B cell (primary cell): Measurements from ENCODE around the gene GOLGA6L2. TPM values are rescaled to one million over a fixed set of nuclear protein-coding genes. Genes with fewer than 3 reads are reported as not detected.

Experiments used
- ATAC-seq: fragments of 200-7000 bp; cut with Tn5 transposase; one replicate; pipeline ENCODE4 v1.10.0; 2021; ENCODE audit warnings: low read depth, mild to moderate bottlenecking, moderate number of reproducible peaks, moderate library complexity
- CTCF ChIA-PET: fragments of 350-600 bp; sonication (Branson Sonifier 250); formaldehyde crosslinking; loops from one replicate; lab custom pipeline; 2021; ENCODE audit warnings: antibody characterized with exemption, inconsistent platforms; lab: Charles Lee
- POLR2A ChIA-PET: fragments of 350-600 bp; sonication (Branson Sonifier 250); formaldehyde crosslinking; loops from one replicate; lab custom pipeline; 2021; ENCODE audit warnings: antibody characterized with exemption; lab: Charles Lee
- DNase-seq: peaks from one replicate; pipeline ENCODE4 v3.0.0; 2013
- H2AFZ ChIP-seq: 2 replicates; pipeline ENCODE4 v1.6.1; 2012; ENCODE audit warnings: mild to moderate bottlenecking, low read depth, low read length; ENCODE audit not compliant: insufficient read depth, poor library complexity, severe bottlenecking
- H3K27ac ChIP-seq, 2 donors: 1 replicate in 1 of 2; 2 replicates in 1 of 2; pipeline ENCODE4 v1.5.1; 2012 to 2013; ENCODE audit warnings: low read length in 2 of 2, mild to moderate bottlenecking in 2 of 2, moderate library complexity in 1 of 2
- H3K27me3 ChIP-seq, 4 experiments: fragments of 200-600 bp in 1 of 4; sonication (generic) in 1 of 4; replicated peaks in 1 of 4; 1 replicate in 2 of 4; 2 replicates in 2 of 4; pipeline versions ENCODE4 v1.6.1 to v1.7.0; 2013 to 2016; ENCODE audit warnings: low read length in 3 of 4, mild to moderate bottlenecking in 2 of 4, mixed read lengths in 1 of 4, moderate library complexity in 1 of 4; ENCODE audit not compliant: insufficient read depth in 4 of 4, control insufficient read depth in 3 of 4; ENCODE audit errors: control extremely low read depth in 1 of 4
- H3K36me3 ChIP-seq, 2 experiments: replicated peaks in 1 of 2; 1 replicate in 1 of 2; 2 replicates in 1 of 2; pipeline versions ENCODE4 v1.6.1 to v1.7.1; 2013; ENCODE audit warnings: low read length in 1 of 2; ENCODE audit not compliant: insufficient read depth in 2 of 2, control insufficient read depth in 1 of 2; ENCODE audit errors: control extremely low read depth in 1 of 2, extremely low read depth in 1 of 2
- H3K4me1 ChIP-seq, 2 donors: fragments of 200-600 bp in 1 of 2; sonication (generic) in 1 of 2; 1 replicate in 1 of 2; 2 replicates in 1 of 2; pipeline versions ENCODE4 v1.5.1 to v1.6.1; 2013 to 2017; ENCODE audit warnings: low read length in 2 of 2; ENCODE audit not compliant: control insufficient read depth in 2 of 2, insufficient read depth in 2 of 2
- H3K4me2 ChIP-seq: replicated peaks from 2 replicates; pipeline ENCODE3; 2012; ENCODE audit warnings: mild to moderate bottlenecking, low read depth, low read length; ENCODE audit not compliant: poor library complexity, severe bottlenecking
- H3K4me3 ChIP-seq, 5 experiments: fragments of 200-600 bp in 1 of 5; sonication (generic) in 1 of 5; 1 replicate in 3 of 5; 2 replicates in 2 of 5; pipeline versions ENCODE4 v1.5.1 to v1.7.0; 2011 to 2016; ENCODE audit warnings: low read length in 4 of 5, mild to moderate bottlenecking in 4 of 5, low read depth in 2 of 5, control low read depth in 1 of 5, moderate library complexity in 1 of 5; ENCODE audit not compliant: insufficient read depth in 1 of 5; ENCODE audit errors: control extremely low read depth in 1 of 5, extremely low read depth in 1 of 5
- H3K79me2 ChIP-seq: fragments of 200-600 bp; sonication (generic); one replicate; pipeline ENCODE4 v1.6.0; 2016; ENCODE audit warnings: low read length; ENCODE audit not compliant: control insufficient read depth, insufficient read depth
- H3K9ac ChIP-seq: fragments of 200-600 bp; sonication (generic); 2 replicates; pipeline ENCODE4 v1.6.1; 2017; ENCODE audit warnings: mild to moderate bottlenecking, low read length, moderate library complexity
- H3K9me3 ChIP-seq, 3 donors: one replicate each; pipeline versions ENCODE4 v1.6.1 to v1.7.1; 2013; ENCODE audit warnings: low read length in 2 of 3; ENCODE audit not compliant: control insufficient read depth in 2 of 3, insufficient read depth in 1 of 3; ENCODE audit errors: control extremely low read depth in 1 of 3
- H4K20me1 ChIP-seq: 2 replicates; pipeline ENCODE4 v1.6.0; 2012; ENCODE audit warnings: mild to moderate bottlenecking, low read length; ENCODE audit not compliant: insufficient read depth, control insufficient read depth, poor library complexity, severe bottlenecking
- H3K27ac Mint-ChIP-seq: one replicate; pipeline ENCODE4 v1.8.0; 2021; ENCODE audit warnings: mixed read lengths
- H3K27me3 Mint-ChIP-seq: one replicate; pipeline ENCODE4 v1.8.0; 2021; ENCODE audit warnings: mixed read lengths
- H3K4me1 Mint-ChIP-seq: one replicate; pipeline ENCODE4 v1.8.0; 2021; ENCODE audit warnings: mixed read lengths
- H3K4me3 Mint-ChIP-seq: one replicate; pipeline ENCODE4 v1.8.0; 2021; ENCODE audit warnings: mixed read lengths
- H3K9me3 Mint-ChIP-seq: one replicate; pipeline ENCODE4 v1.8.0; 2022; ENCODE audit warnings: mixed read lengths; ENCODE audit not compliant: insufficient read depth
- CTCF ChIP-seq: fragments of 200-600 bp; IDR thresholded peaks from one replicate; pipeline ENCODE4 v1.8.0; 2022; ENCODE audit warnings: antibody characterized with exemption, mild to moderate bottlenecking
- EZH2 ChIP-seq: IDR thresholded peaks from 2 replicates; pipeline ENCODE4 v1.6.1; 2012; ENCODE audit warnings: borderline replicate concordance, low read depth, mild to moderate bottlenecking, moderate library complexity, low read length; ENCODE audit not compliant: insufficient read depth, poor library complexity, severe bottlenecking
- WGBS: methylation state at CpG from one replicate; pipeline ENCODE4 v1.1.5; 2013; ENCODE audit warnings: missing lambda C conversion rate; ENCODE audit not compliant: insufficient coverage; 5-methylcytosine and 5-hydroxymethylcytosine counted together
- intact Hi-C: fragments of 100-400 bp; cut with micrococcal nuclease; formaldehyde crosslinking; loops from one replicate; pipeline ENCODE4 v1.10.0; 2022
- polyA plus RNA-seq: library from polyadenylated mRNA; depleted of rRNA; stranded (reverse); fragments of >200 nt; gene quantifications from 2 replicates; pipeline ENCODE4 v1.2.3, GENCODE V29; 2012
- total RNA-seq, 2 donors: library from RNA; stranded (reverse); fragments of 120-200 nt in 1 of 2; gene quantifications; 1 replicate in 1 of 2; 2 replicates in 1 of 2; pipeline versions ENCODE4 v1.2.3 to v1.2.4, GENCODE V29; 2013 to 2022

Gene GOLGA6L2
- total and polyA plus RNA-seq, 2 donors (not counting 1 experiment from before 2014, with no cell fraction given), result not detected

- H3K4me3 ChIP-seq, result no peak overlapping the region
- H3K27ac Mint-ChIP-seq, result no peak overlapping the region
- ChIA-PET POLR2A (no interaction called here), CTCF (no interaction called here)
- H3K79me2 ChIP-seq, result no peaks in the 10 kb centered on the region
- H3K27me3 ChIP-seq, result no peaks in the 10 kb centered on the region
- TF ChIP-seq CTCF, result no peak
- no peak for TF ChIP-seq EZH2
- DNase-seq (no peak), ATAC-seq (no peak)
- peaks cover 2% of the 10 kb centered on the region for H3K9me3 Mint-ChIP-seq
- H3K4me3 Mint-ChIP-seq, result no peak overlapping the region
- H3K36me3 ChIP-seq, result no peaks in the 10 kb centered on the region
- intact Hi-C loops, result no loop called here
- H3K27me3 Mint-ChIP-seq, result no peaks in the 10 kb centered on the region
- no peak overlapping the region for H3K9ac ChIP-seq
- no peak overlapping the region for H3K4me2 ChIP-seq
- no peaks in the 10 kb centered on the region for H3K4me1 ChIP-seq
- H4K20me1 ChIP-seq, result no peaks in the 10 kb centered on the region
- 86% methylated on average over 5 of the region's 10 CpGs for WGBS
- H3K27ac ChIP-seq, result no peak overlapping the region
- no peaks in the 10 kb centered on the region for H3K4me1 Mint-ChIP-seq
- H3K9me3 ChIP-seq, result peaks cover 0 to 2% (median 0%) of the 10 kb centered on the region in 3 donors
- no peak overlapping the region for H2AFZ ChIP-seq
Measured at GRCh38 chr15:23411841-23412240, 35.2 kb downstream of the GOLGA6L2 start.

GRCh38 chr15:23403550-23403949, 43.5 kb downstream of the GOLGA6L2 start:
- Histone ChIP-seq H3K4me3 (no peak overlapping the region), H3K36me3 (no peaks in the 10 kb centered on the region), H4K20me1 (no peaks in the 10 kb centered on the region), H2AFZ (no peak overlapping the region), H3K27ac (no peak overlapping the region), H3K4me2 (no peak overlapping the region), H3K27me3 (no peaks in the 10 kb centered on the region), H3K79me2 (no peaks in the 10 kb centered on the region), H3K9ac (no peak overlapping the region), H3K4me1 (no peaks in the 10 kb centered on the region), H3K9me3 (no peaks in the 10 kb centered on the region)
- Mint-ChIP-seq H3K27me3 (no peaks in the 10 kb centered on the region), H3K4me1 (no peaks in the 10 kb centered on the region), H3K27ac (no peak overlapping the region), H3K9me3 (peaks cover 2% of the 10 kb centered on the region), H3K4me3 (no peak overlapping the region)
- 84% methylated on average over 3 of the region's 4 CpGs for WGBS
- ATAC-seq, result no peak
- CTCF ChIA-PET, result no interaction called here
- intact Hi-C loops, result no loop called here
- DNase-seq, result no peak
- no peak for TF ChIP-seq CTCF
- no peak for TF ChIP-seq EZH2
- POLR2A ChIA-PET, result no interaction called here
